ENCODE data around the gene ALOX5. TPM values are rescaled to one million over a fixed set of nuclear protein-coding genes. Genes with fewer than 3 reads are reported as not detected.
A peak's percentile ranks its signal among the peaks of the same experiment; 100 is the strongest.

Gene ALOX5
- total and polyA plus RNA-seq, 2 donors (not counting 1 experiment from before 2014, with no cell fraction given) = 354 to 888 TPM

DNA sequence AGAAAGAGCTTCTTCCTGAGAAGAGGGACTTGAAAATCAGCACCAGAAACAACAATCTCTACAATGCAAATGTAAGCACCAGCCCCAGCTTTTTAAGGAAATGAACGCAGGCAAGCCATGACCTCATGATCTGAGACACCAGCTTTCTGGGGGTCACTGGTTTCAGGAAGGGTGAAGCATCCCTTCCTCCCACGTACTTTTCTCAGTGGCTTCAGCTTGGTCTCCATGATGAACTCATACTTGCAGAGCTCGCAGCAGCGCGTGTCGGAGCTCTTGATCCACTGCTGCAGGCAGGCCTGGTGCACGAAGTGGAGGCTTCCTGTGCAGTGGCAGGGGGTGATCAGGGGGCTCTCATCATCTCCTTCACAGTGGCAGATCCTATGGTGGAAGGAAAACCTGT is 87.0 kb downstream of the ALOX5 start:
- Mint-ChIP-seq H3K27ac (peak overlapping the region; percentile 93), H3K4me1 (peaks cover 86% of the 10 kb centered on the region), H3K9me3 (ENCODE audit: insufficient read depth) (no peaks in the 10 kb centered on the region), H3K27me3 (no peaks in the 10 kb centered on the region), H3K4me3 (peak overlapping the region; percentile 89)
- H3K27me3 ChIP-seq (replicated peaks in 1 of 4; ENCODE audit: control extremely low read depth in 1 of 4, control insufficient read depth in 3 of 4, insufficient read depth in 4 of 4, low read length in 3 of 4) = no peaks in the 10 kb centered on the region
- CTCF ChIA-PET = interaction anchor here (1.1 to 7.4 kb wide), 9 partner anchors 7 to 212 kb away, joined by 3 to 90 read pairs (median 5); partner anchors contain the start of gene ZFAND4
- WGBS (ENCODE audit: insufficient coverage) = 14% methylated on average over 4 of the region's 7 CpGs
- peak overlapping the region; percentile 62 for H3K9ac ChIP-seq (ENCODE audit: low read length)
- peaks cover 72% of the 10 kb centered on the region for H3K79me2 ChIP-seq (ENCODE audit: control insufficient read depth, insufficient read depth, low read length)
- intact Hi-C loops (cut with micrococcal nuclease) = loop anchor here (2.0 to 5.0 kb wide), 5 partner anchors 86 to 571 kb away; partner anchors contain the start of genes ALOX5, NCOA4 and WASHC2C
- TF ChIP-seq, protein P1, sequence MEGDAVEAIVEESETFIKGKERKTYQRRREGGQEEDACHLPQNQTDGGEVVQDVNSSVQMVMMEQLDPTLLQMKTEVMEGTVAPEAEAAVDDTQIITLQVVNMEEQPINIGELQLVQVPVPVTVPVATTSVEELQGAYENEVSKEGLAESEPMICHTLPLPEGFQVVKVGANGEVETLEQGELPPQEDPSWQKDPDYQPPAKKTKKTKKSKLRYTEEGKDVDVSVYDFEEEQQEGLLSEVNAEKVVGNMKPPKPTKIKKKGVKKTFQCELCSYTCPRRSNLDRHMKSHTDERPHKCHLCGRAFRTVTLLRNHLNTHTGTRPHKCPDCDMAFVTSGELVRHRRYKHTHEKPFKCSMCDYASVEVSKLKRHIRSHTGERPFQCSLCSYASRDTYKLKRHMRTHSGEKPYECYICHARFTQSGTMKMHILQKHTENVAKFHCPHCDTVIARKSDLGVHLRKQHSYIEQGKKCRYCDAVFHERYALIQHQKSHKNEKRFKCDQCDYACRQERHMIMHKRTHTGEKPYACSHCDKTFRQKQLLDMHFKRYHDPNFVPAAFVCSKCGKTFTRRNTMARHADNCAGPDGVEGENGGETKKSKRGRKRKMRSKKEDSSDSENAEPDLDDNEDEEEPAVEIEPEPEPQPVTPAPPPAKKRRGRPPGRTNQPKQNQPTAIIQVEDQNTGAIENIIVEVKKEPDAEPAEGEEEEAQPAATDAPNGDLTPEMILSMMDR (IDR thresholded peaks at IDR 0.05) = no peak
- TF ChIP-seq EZH2 (IDR thresholded peaks at IDR 0.05; ENCODE audit: borderline replicate concordance, insufficient read depth, low read depth, low read length, poor library complexity, severe bottlenecking) = no peak
- POLR2A ChIA-PET = interaction anchor here (1.0 to 3.6 kb wide), 4 partner anchors 10 to 85 kb away, joined by 3 to 28 read pairs (median 8); no protein-coding TSS in a partner anchor
- H2AFZ ChIP-seq (ENCODE audit: insufficient read depth, low read depth, low read length, poor library complexity, severe bottlenecking) = peak overlapping the region; percentile 35
- no peaks in the 10 kb centered on the region for H4K20me1 ChIP-seq (ENCODE audit: control insufficient read depth, insufficient read depth, low read length, poor library complexity, severe bottlenecking)
- H3K9me3 ChIP-seq (ENCODE audit: control extremely low read depth in 1 of 3, control insufficient read depth in 2 of 3, insufficient read depth in 1 of 3, low read length in 2 of 3) = no peaks in the 10 kb centered on the region
- H3K36me3 ChIP-seq (replicated peaks in 1 of 2; ENCODE audit: control extremely low read depth in 1 of 2, control insufficient read depth in 1 of 2, extremely low read depth in 1 of 2, insufficient read depth in 2 of 2, low read length in 1 of 2) = peaks cover 1 to 31% of the 10 kb centered on the region in 2 experiments
- DNase-seq = peak; percentile 60
- peak overlapping the region; percentile 80 to 85 for H3K27ac ChIP-seq (ENCODE audit: low read length in 2 of 2)
- ATAC-seq (ENCODE audit: low read depth) = peak; percentile 46
- H3K4me3 ChIP-seq (ENCODE audit: control extremely low read depth in 1 of 5, extremely low read depth in 1 of 5, insufficient read depth in 1 of 5, low read depth in 2 of 5, low read length in 4 of 5) = peak overlapping the region in 1 of 5 experiments; percentile 16
- peak overlapping the region; percentile 79 for H3K4me2 ChIP-seq (replicated peaks; ENCODE audit: low read depth, low read length, poor library complexity, severe bottlenecking)
- peaks cover 72 to 78% of the 10 kb centered on the region in 2 donors for H3K4me1 ChIP-seq (ENCODE audit: control insufficient read depth in 2 of 2, insufficient read depth in 2 of 2, low read length in 2 of 2)
